NCI-H774 (cell line): ENCODE measurements around the gene FOXL1.
A peak's percentile ranks its signal among the peaks of the same experiment; 100 is the strongest.

Source experiments
- DNase-seq: peaks from one replicate; lab custom pipeline; 2025; lab: John Stamatoyannopoulos, UW

Gene FOXL1

GRCh38 chr16:86608301-86608747 is 30.0 kb downstream of the FOXL1 start:
- DNase-seq, result no peak

GRCh38 chr16:86609115-86609514 is 30.8 kb downstream of the FOXL1 start:
- no peak for DNase-seq

- DNase-seq, result no peak
These were observed 31.3 kb downstream of the FOXL1 start for GRCh38 chr16:86609661-86610060.

GRCh38 chr16:86610779-86611524 is 32.6 kb downstream of the FOXL1 start:
- DNase-seq, result no peak

GRCh38 chr16:86611525-86611855 is 33.1 kb downstream of the FOXL1 start:
- no peak for DNase-seq

- no peak for DNase-seq
These were observed 33.6 kb downstream of the FOXL1 start for GRCh38 chr16:86611941-86612340.

- no peak for DNase-seq
These were observed 36.4 kb downstream of the FOXL1 start for GRCh38 chr16:86614699-86615098.

GRCh38 chr16:86616906-86617305 is 38.6 kb downstream of the FOXL1 start:
- no peak for DNase-seq

- no peak for DNase-seq
These were observed 40.3 kb downstream of the FOXL1 start for GRCh38 chr16:86618431-86619238.

GRCh38 chr16:86619239-86619794 is 41.0 kb downstream of the FOXL1 start:
- DNase-seq, result peak; percentile 52

GRCh38 chr16:86620184-86620583 is 41.8 kb downstream of the FOXL1 start:
- no peak for DNase-seq

- DNase-seq, result no peak
These were observed 43.6 kb downstream of the FOXL1 start for GRCh38 chr16:86621966-86622365.

GRCh38 chr16:86622700-86623615 is 44.6 kb downstream of the FOXL1 start:
- no peak for DNase-seq

GRCh38 chr16:86625029-86625428 is 46.7 kb downstream of the FOXL1 start:
- no peak for DNase-seq

GRCh38 chr16:86625821-86626220 is 47.5 kb downstream of the FOXL1 start:
- no peak for DNase-seq

- no peak for DNase-seq
These were observed 47.9 kb downstream of the FOXL1 start for GRCh38 chr16:86626284-86626683.

GRCh38 chr16:86626966-86627365 is 48.6 kb downstream of the FOXL1 start:
- DNase-seq, result no peak

GRCh38 chr16:86628614-86629013 is 50.3 kb downstream of the FOXL1 start:
- no peak for DNase-seq

- DNase-seq, result no peak
These were observed 52.1 kb downstream of the FOXL1 start for GRCh38 chr16:86630471-86630870.

- no peak for DNase-seq
These were observed 53.1 kb downstream of the FOXL1 start for GRCh38 chr16:86631444-86631843.
